K562 (cell line): ENCODE results near the gene RBMS1. TPM values are rescaled to one million over a fixed set of nuclear protein-coding genes. Genes with fewer than 3 reads are reported as not detected.

Experiments used
- ATAC-seq: fragments of 200-7000 bp; cut with Tn5 transposase; 3 replicates; pipeline ENCODE4 v1.9.1; 2020; ENCODE audit warnings: moderate library complexity
- BruUV-seq: library from RNA; stranded (reverse); fragments of 400-500 nt; replicated peaks from 2 replicates; lab custom pipeline; 2021; lab: Mats Ljungman, UMichigan
- CTCF ChIA-PET: fragments of 300-600 bp; formaldehyde crosslinking; extraction: SDS; loops from one replicate; lab custom pipeline; 2021; ENCODE audit warnings: low intra/inter-chr PET ratio; lab: Yijun Ruan, JAX
- POLR2A ChIA-PET: fragments of 300-600, 350-650 bp; sonication (Branson Sonifier 250); formaldehyde crosslinking; extraction: SDS; loops from one replicate; lab custom pipeline; 2021; ENCODE audit warnings: antibody characterized with exemption, inconsistent platforms; lab: Yijun Ruan, JAX
- DNase-seq, 4 experiments: peaks; one replicate each; pipeline versions ENCODE4 v3.0.0 to v3.0.0-alpha.2; 2011 to 2018; ENCODE audit warnings: low spot score in 3 of 4, mixed read lengths in 3 of 4; ENCODE audit errors: extremely low read depth in 1 of 4
- FAIRE-seq: peaks from 2 replicates; lab custom pipeline; 2011; peaks lifted over from hg19 to GRCh38; lab: Jason Lieb, UNC
- H2AFZ ChIP-seq: 2 replicates; pipeline ENCODE4 v1.6.0; 2011; ENCODE audit warnings: low read depth, low read length, control low read depth, inconsistent platforms
- H3K27ac ChIP-seq: fragments of 200-600 bp; 3 replicates; pipeline ENCODE4 v1.8.0; 2011; ENCODE audit warnings: low read depth, mild to moderate bottlenecking, control low read depth, inconsistent platforms, low read length, moderate library complexity, mixed read lengths; ENCODE audit errors: extremely low read depth
- H3K27me3 ChIP-seq, 2 experiments: fragments of 300-600 bp in 1 of 2; 2 replicates in 1 of 2; 3 replicates in 1 of 2; pipeline versions ENCODE4 v1.6.0 to v1.8.0; 2011; ENCODE audit warnings: inconsistent platforms in 2 of 2, low read length in 2 of 2, mild to moderate bottlenecking in 1 of 2, mixed read lengths in 1 of 2, moderate library complexity in 1 of 2; ENCODE audit not compliant: control insufficient read depth in 2 of 2, insufficient read depth in 2 of 2
- H3K36me3 ChIP-seq: fragments of 300-600 bp; 3 replicates; pipeline ENCODE4 v1.8.0; 2011; ENCODE audit warnings: mild to moderate bottlenecking, low read length, inconsistent platforms; ENCODE audit not compliant: control insufficient read depth, insufficient read depth
- H3K4me1 ChIP-seq, 2 experiments: fragments of 200-600 bp in 1 of 2; replicated peaks in 1 of 2; 2 replicates in 1 of 2; 3 replicates in 1 of 2; pipeline versions ENCODE4 v1.5.1 to v1.8.0; 2011; ENCODE audit warnings: inconsistent platforms in 2 of 2, low read length in 2 of 2, mild to moderate bottlenecking in 1 of 2, mixed read lengths in 1 of 2, moderate library complexity in 1 of 2; ENCODE audit not compliant: control insufficient read depth in 2 of 2, insufficient read depth in 2 of 2
- H3K4me2 ChIP-seq: 2 replicates; pipeline ENCODE4 v1.6.1; 2011; ENCODE audit warnings: low read length, control low read depth, inconsistent platforms, mixed read lengths; ENCODE audit not compliant: insufficient read depth
- H3K4me3 ChIP-seq: fragments of 200-600 bp; sonication (generic), shearing (Covaris generic); 2 replicates; pipeline ENCODE4 v1.5.1; 2016; ENCODE audit warnings: control low read depth, inconsistent platforms
- H3K79me2 ChIP-seq: fragments of 200-600 bp; 3 replicates; pipeline ENCODE4 v1.8.0; 2011; ENCODE audit warnings: low read length, inconsistent platforms; ENCODE audit not compliant: control insufficient read depth, insufficient read depth
- H3K9ac ChIP-seq, 2 experiments: 2 replicates each; pipeline versions ENCODE4 v1.6.0 to v1.6.1; 2011; ENCODE audit warnings: low read depth in 2 of 2, low read length in 2 of 2, control low read depth in 1 of 2, inconsistent platforms in 1 of 2, mild to moderate bottlenecking in 1 of 2, mixed read lengths in 1 of 2; ENCODE audit not compliant: insufficient read depth in 1 of 2
- H3K9me1 ChIP-seq: one replicate; pipeline ENCODE4 v1.6.0; 2011; ENCODE audit warnings: inconsistent platforms, mild to moderate bottlenecking, low read length, moderate library complexity; ENCODE audit not compliant: control insufficient read depth, insufficient read depth
- H3K9me3 ChIP-seq: replicated peaks from 2 replicates; pipeline ENCODE4 v1.5.1; 2011; ENCODE audit warnings: low read depth, low read length, inconsistent platforms; ENCODE audit not compliant: control insufficient read depth, insufficient read depth
- H4K20me1 ChIP-seq: replicated peaks from 2 replicates; pipeline ENCODE4 v1.6.1; 2011; ENCODE audit warnings: low read length, inconsistent platforms, mixed read lengths; ENCODE audit not compliant: control insufficient read depth, insufficient read depth
- ASH1L ChIP-seq: fragments of 450-650 bp; IDR thresholded peaks from 2 replicates; pipeline ENCODE4 v1.6.1; 2018; ENCODE audit warnings: borderline replicate concordance, mild to moderate bottlenecking, low read depth; ENCODE audit not compliant: partially characterized antibody
- GATA2 ChIP-seq: sonication (generic); formaldehyde crosslinking; IDR thresholded peaks from 2 replicates; pipeline ENCODE4 v1.4.0; 2020; ENCODE audit warnings: mild to moderate bottlenecking, missing genetic modification reagents
- KAT2B ChIP-seq: IDR thresholded peaks from one replicate; pipeline ENCODE4 v1.6.1; 2012; ENCODE audit warnings: low read depth, mild to moderate bottlenecking, control low read depth, inconsistent platforms, low read length, moderate library complexity
- PHF21A ChIP-seq: fragments of 450-650 bp; IDR thresholded peaks from 2 replicates; pipeline ENCODE4 v1.6.1; 2017; ENCODE audit warnings: low read depth, borderline replicate concordance
- PPARD ChIP-seq: fragments of 250-450 bp; sonication (Bioruptor Pico); IDR thresholded peaks from 2 replicates; pipeline ENCODE4 v1.8.0; 2022; ENCODE audit warnings: inconsistent platforms, mild to moderate bottlenecking, moderate library complexity
- RBBP5 ChIP-seq: fragments of 200-600 bp; sonication (generic); IDR thresholded peaks from 2 replicates; pipeline ENCODE4 v1.6.1; 2012; ENCODE audit warnings: borderline replicate concordance, mild to moderate bottlenecking, low read length, control low read depth, inconsistent platforms; ENCODE audit not compliant: insufficient read depth, poor library complexity, severe bottlenecking
- RBM17 ChIP-seq: fragments of 200-400 bp; formaldehyde crosslinking; IDR thresholded peaks from 2 replicates; pipeline ENCODE4 v1.6.1; 2017; ENCODE audit warnings: low read depth, mild to moderate bottlenecking, low read length, borderline replicate concordance
- TARDBP ChIP-seq: fragments of 450-650 bp; IDR thresholded peaks from 2 replicates; pipeline ENCODE4 v1.6.1; 2016
- ZNF263 ChIP-seq: sonication (generic); formaldehyde crosslinking; IDR thresholded peaks from 2 replicates; pipeline ENCODE4 v1.8.0; 2022; ENCODE audit warnings: mild to moderate bottlenecking, missing genetic modification reagents, borderline replicate concordance
- ZNF436 ChIP-seq: fragments of 250-450, 450-650 bp; sonication (Bioruptor Pico); formaldehyde crosslinking; IDR thresholded peaks from 2 replicates; pipeline ENCODE4 v1.7.0; 2020; ENCODE audit warnings: mild to moderate bottlenecking
- WGBS: fragments of 100-300 bp; shearing (Covaris generic); methylation state at CpG from one replicate; pipeline ENCODE4 v1.1.6; 2016; ENCODE audit warnings: low coverage, mixed read lengths; ENCODE audit not compliant: insufficient coverage; ENCODE audit errors: missing lambda C conversion rate; 5-methylcytosine and 5-hydroxymethylcytosine counted together
- in situ Hi-C: fragments of 300-500 bp; cut with MboI; formaldehyde crosslinking; loops from 4 replicates; pipeline ENCODE4 v1.15.0; 2018; ENCODE audit warnings: inconsistent platforms, mixed read lengths
- intact Hi-C: fragments of 100-400 bp; cut with micrococcal nuclease; formaldehyde crosslinking; loops from 2 replicates; pipeline ENCODE4 v1.14.2; 2022
- polyA plus RNA-seq, 8 experiments: library from polyadenylated mRNA; depleted of rRNA in 4 of 8; stranded (reverse) in 5 of 8; unstranded in 3 of 8; fragments of >200 nt; fragmentation: Nextera tagmentation in 2 of 8; fragmentation: Illumina TruSeq in 1 of 8; extraction: Ambion mirVana in 2 of 8; extraction: Trizol in 1 of 8; gene quantifications; 2 replicates each; pipeline versions ENCODE4 v1.2.1 to v1.2.3, GENCODE V29; 2011 to 2014; ENCODE audit warnings: inconsistent platforms in 1 of 8, missing spikeins in 1 of 8
- total RNA-seq, 7 experiments: library from RNA; depleted of rRNA in 6 of 7; stranded (reverse); fragments of >200 nt in 6 of 7; fragmentation: Illumina TruSeq in 2 of 7; extraction: Trizol in 2 of 7; gene quantifications; 2 replicates each; pipeline versions ENCODE4 v1.2.1 to v1.2.3, GENCODE V29; 2011 to 2021; ENCODE audit warnings: low replicate concordance in 1 of 7
- TF ChIP-seq, protein P1 (sequence below): fragments of 450-650 bp; formaldehyde crosslinking; IDR thresholded peaks from 2 replicates; pipeline ENCODE4 v1.4.0; 2022; ENCODE audit warnings: missing genetic modification characterization
- TF ChIP-seq, protein P2 (sequence below): fragments of 250-450 bp; sonication (Bioruptor Pico); IDR thresholded peaks from 2 replicates; pipeline ENCODE4 v1.8.0; 2022; ENCODE audit warnings: moderate library complexity, mild to moderate bottlenecking, inconsistent platforms
- TF ChIP-seq, protein P3 (sequence below): fragments of 450-650 bp; IDR thresholded peaks from 2 replicates; pipeline ENCODE4 v1.6.1; 2016; ENCODE audit warnings: antibody characterized with exemption

Gene RBMS1
- total and polyA plus RNA-seq, 9 of the 15 experiments (the other 6 are each of a cell fraction or from before 2014, with no cell fraction given), result 0.04 to 0.31 (median 0.09) TPM; not detected in 6

DNA sequence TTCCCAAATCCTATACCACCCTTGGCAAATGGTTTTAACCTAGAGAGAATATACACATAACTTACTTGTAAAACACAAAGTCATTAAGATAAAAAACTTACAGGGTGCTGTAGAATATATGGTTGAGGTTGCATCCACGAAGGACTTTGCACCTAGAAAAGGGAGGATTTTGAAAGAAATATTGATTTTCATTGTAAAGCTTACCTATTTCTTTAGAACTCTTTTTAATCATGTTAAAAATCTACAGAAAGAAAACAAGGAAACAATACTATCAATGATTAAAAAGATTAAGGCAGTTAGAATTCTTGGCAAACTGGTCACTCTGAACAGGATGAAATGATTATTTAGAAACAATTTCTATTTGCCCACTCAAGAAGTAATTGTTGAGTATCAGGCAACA is 212.4 kb downstream of the RBMS1 start:
- WGBS, result 0% methylated on average over 1 of the region's 1 CpG
- Histone ChIP-seq H2AFZ (no peak overlapping the region), H3K4me2 (no peak overlapping the region), H3K9me3 (no peaks in the 10 kb centered on the region), H3K36me3 (no peaks in the 10 kb centered on the region), H3K9ac (no peak overlapping the region), H3K79me2 (no peaks in the 10 kb centered on the region), H3K27me3 (no peaks in the 10 kb centered on the region), H3K4me1 (no peaks in the 10 kb centered on the region), H4K20me1 (no peaks in the 10 kb centered on the region), H3K4me3 (no peak overlapping the region), H3K27ac (no peak overlapping the region), H3K9me1 (no peaks in the 10 kb centered on the region)
- FAIRE-seq (no peak), ATAC-seq (no peak), DNase-seq (no peak)
- ChIA-PET POLR2A (interaction anchor here (1.3 kb wide), 1 partner anchor 9 kb away, joined by 3 read pairs; no protein-coding TSS in a partner anchor), CTCF (no interaction called here)
- in situ Hi-C loops (no loop called here), intact Hi-C loops (no loop called here)
- no TSS peak for BruUV-seq
- TF ChIP-seq, protein P1, sequence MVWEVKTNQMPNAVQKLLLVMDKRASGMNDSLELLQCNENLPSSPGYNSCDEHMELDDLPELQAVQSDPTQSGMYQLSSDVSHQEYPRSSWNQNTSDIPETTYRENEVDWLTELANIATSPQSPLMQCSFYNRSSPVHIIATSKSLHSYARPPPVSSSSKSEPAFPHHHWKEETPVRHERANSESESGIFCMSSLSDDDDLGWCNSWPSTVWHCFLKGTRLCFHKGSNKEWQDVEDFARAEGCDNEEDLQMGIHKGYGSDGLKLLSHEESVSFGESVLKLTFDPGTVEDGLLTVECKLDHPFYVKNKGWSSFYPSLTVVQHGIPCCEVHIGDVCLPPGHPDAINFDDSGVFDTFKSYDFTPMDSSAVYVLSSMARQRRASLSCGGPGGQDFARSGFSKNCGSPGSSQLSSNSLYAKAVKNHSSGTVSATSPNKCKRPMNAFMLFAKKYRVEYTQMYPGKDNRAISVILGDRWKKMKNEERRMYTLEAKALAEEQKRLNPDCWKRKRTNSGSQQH (CRISPR knock-in tag), result no peak
- no peak for TF ChIP-seq KAT2B
- TF ChIP-seq TARDBP, result no peak
- TF ChIP-seq PPARD (CRISPR knock-in tag), result no peak
- TF ChIP-seq ZNF436 (CRISPR knock-in tag), result no peak
- no peak for TF ChIP-seq ZNF263 (CRISPR knock-in tag)
- TF ChIP-seq, protein P2, sequence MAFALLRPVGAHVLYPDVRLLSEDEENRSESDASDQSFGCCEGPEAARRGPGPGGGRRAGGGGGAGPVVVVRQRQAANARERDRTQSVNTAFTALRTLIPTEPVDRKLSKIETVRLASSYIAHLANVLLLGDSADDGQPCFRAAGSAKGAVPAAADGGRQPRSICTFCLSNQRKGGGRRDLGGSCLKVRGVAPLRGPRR, result no peak
- no peak for TF ChIP-seq RBM17
- no peak for TF ChIP-seq ASH1L
- no peak for TF ChIP-seq RBBP5
- TF ChIP-seq, protein P3, sequence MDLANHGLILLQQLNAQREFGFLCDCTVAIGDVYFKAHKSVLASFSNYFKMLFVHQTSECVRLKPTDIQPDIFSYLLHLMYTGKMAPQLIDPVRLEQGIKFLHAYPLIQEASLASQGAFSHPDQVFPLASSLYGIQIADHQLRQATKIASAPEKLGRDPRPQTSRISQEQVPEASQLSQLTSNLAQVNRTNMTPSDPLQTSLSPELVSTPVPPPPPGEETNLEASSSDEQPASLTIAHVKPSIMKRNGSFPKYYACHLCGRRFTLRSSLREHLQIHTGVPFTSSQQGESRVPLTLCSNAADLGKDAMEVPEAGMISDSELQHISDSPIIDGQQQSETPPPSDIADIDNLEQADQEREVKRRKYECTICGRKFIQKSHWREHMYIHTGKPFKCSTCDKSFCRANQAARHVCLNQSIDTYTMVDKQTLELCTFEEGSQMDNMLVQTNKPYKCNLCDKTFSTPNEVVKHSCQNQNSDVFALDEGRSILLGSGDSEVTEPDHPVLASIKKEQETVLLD, result no peak
- no peak for TF ChIP-seq PHF21A
- TF ChIP-seq GATA2 (CRISPR knock-in tag), result no peak
